ENCODE data around the gene GBX1. TPM values are rescaled to one million over a fixed set of nuclear protein-coding genes. Genes with fewer than 3 reads are reported as not detected.

Gene GBX1
- total RNA-seq, 2 donors from 2014 or later = not detected

DNA sequence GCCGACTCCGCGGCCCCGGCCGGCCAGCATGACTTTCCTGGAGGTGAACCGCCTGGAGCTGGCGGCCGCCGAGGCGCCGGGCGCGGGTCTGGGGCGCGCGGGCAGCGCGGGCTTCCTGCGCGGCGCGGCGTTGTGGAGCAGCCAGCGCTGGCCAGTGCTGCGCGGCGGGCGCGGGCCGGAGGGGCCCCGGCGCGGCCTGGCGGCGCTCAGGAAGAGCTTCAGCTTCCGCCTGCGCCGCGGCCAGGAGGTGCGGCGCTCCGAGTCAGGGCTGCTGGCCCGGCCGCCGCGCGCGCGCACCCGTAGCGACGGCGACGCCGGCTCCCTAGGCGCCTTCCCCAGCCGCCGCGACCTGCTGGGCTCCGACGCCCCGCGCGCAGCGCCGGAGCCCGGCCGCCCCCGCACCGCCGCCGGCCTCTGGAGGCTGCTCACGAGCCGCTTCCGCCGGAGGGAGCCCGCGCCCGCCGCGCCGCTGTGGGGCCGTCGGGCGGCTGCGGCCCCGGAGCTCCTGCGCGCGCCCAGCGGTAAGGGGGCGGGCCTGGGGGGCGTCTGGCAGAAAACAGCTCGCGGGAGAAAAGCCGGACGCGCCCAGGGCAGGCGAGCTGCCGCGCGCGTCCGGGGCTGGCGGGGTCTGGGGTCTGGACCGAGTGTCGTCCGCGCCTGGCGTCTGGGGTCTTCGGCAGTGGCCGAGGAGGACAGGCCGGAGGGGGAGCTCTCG, 52.2 kb downstream of the GBX1 start:
- peaks cover 24% of the 10 kb centered on the region for H3K36me3 ChIP-seq
- H3K4me1 ChIP-seq (ENCODE audit: control insufficient read depth in 1 of 2, low read depth in 2 of 2) = peaks cover 0 to 12% of the 10 kb centered on the region in 2 donors
- H3K27ac ChIP-seq = no peak overlapping the region
- DNase-seq (ENCODE audit: low spot score) (no peak), ATAC-seq (ENCODE audit: insufficient number of reproducible peaks, low FRiP score, low read depth) (no peak)
- H3K9me3 ChIP-seq = no peaks in the 10 kb centered on the region
- TF ChIP-seq, protein P1, sequence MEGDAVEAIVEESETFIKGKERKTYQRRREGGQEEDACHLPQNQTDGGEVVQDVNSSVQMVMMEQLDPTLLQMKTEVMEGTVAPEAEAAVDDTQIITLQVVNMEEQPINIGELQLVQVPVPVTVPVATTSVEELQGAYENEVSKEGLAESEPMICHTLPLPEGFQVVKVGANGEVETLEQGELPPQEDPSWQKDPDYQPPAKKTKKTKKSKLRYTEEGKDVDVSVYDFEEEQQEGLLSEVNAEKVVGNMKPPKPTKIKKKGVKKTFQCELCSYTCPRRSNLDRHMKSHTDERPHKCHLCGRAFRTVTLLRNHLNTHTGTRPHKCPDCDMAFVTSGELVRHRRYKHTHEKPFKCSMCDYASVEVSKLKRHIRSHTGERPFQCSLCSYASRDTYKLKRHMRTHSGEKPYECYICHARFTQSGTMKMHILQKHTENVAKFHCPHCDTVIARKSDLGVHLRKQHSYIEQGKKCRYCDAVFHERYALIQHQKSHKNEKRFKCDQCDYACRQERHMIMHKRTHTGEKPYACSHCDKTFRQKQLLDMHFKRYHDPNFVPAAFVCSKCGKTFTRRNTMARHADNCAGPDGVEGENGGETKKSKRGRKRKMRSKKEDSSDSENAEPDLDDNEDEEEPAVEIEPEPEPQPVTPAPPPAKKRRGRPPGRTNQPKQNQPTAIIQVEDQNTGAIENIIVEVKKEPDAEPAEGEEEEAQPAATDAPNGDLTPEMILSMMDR (IDR thresholded peaks at IDR 0.05) = no peak
- no peaks in the 10 kb centered on the region for H3K27me3 ChIP-seq (replicated peaks; ENCODE audit: insufficient read depth)
- no peak overlapping the region for H3K4me3 ChIP-seq

DNA sequence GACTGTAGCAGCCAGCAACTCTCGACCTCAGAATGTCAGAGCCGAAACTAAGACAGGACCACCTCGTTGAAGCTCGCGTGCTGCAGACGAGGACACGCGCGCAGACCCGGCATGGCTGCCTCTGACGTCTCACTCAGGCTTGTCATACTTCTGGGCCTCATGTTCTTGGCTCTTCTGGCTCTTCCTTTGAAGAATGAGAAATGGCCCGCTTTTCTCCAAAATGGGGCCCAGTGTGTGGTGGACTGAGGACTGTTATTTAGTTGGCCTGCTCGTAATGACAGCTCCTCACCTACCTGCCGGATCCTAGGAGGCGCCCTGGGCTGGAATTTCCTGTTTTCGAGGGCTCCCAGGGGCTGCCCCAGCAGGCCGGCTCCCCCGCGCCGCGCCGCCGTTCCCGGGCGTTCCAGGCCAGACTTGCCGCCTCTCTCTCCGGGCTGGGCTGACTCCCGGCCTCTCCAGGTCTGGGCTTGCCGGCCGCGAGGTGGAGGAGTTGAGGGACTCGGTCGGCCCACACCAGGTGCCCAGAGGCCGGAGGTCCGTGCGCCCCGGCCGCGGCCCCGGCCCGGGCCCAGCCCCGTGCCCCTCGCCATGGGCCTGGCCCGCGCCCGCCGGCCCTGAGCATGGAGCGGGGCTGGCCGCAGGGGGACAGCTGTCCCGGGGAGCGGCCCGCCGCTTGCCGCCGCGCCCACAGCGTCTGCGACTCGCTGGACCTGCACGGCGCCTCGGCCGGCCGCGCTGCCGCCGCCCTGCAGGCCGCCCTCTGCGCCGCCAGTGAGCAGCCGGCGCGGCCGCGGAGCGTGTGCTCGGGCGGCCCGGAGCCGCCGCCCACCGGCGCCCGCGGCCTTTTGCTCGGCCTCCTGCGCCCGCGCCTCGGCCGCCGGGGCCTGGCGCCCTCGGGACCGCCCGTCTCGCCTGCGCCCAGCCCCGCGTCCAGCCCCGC, 53.1 kb downstream of the GBX1 start:
- H3K36me3 ChIP-seq = peaks cover 16% of the 10 kb centered on the region
- H3K4me3 ChIP-seq = no peak overlapping the region
- TF ChIP-seq, protein P1 (IDR thresholded peaks at IDR 0.05) = no peak
- no peak overlapping the region for H3K27ac ChIP-seq
- H3K27me3 ChIP-seq (replicated peaks; ENCODE audit: insufficient read depth) = no peaks in the 10 kb centered on the region
- H3K4me1 ChIP-seq (ENCODE audit: control insufficient read depth in 1 of 2, low read depth in 2 of 2) = peaks cover 0 to 12% of the 10 kb centered on the region in 2 donors
- no peak for DNase-seq (ENCODE audit: low spot score)
- H3K9me3 ChIP-seq = no peaks in the 10 kb centered on the region
- ATAC-seq (ENCODE audit: insufficient number of reproducible peaks, low FRiP score, low read depth) = no peak

DNA sequence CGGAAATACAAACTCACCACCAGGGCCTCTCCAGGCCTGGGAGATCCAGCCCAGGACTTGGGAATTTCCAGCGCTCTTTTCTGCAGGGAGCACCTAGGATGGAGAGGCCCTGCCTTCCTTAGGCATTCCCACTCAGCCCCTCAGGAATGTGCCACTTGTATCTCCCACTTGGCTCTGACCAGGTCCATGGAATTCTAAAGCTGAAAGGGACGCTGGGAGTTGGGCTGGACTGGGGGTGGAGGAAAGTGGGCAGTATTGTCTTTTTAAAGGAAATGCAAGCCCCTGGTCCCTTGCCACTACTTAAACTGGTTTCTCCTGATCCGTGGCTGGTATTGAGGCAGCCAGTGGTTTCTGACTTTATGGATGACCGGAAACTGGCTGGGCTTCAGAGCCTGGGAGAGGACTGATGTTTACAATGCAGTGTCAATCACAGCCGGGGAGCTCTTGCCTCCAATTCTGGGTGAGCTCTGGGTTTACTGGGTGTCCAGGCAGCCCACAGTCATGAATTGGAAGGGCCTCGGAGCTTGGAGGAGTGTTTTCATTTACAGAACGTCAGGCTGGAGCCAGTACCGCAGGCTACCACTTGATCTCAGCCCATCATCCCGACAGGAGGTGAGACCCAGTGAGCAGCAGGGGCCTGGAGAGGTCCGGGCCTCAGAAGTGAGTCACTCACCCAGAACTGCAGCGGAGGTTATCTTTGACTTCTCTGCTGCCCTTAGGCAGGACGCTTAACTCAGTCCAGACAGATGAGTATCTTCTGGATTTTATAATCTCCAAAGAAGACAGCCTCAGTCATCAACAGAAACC, 53.9 kb downstream of the GBX1 start:
- H3K9me3 ChIP-seq = no peaks in the 10 kb centered on the region
- DNase-seq (ENCODE audit: low spot score) (no peak), ATAC-seq (ENCODE audit: insufficient number of reproducible peaks, low FRiP score, low read depth) (no peak)
- no peak overlapping the region for H3K27ac ChIP-seq
- H3K4me3 ChIP-seq = no peak overlapping the region
- H3K36me3 ChIP-seq = peaks cover 8% of the 10 kb centered on the region
- H3K4me1 ChIP-seq (ENCODE audit: control insufficient read depth in 1 of 2, low read depth in 2 of 2) = peaks cover 0 to 12% of the 10 kb centered on the region in 2 donors
- TF ChIP-seq, protein P1 (IDR thresholded peaks at IDR 0.05) = no peak
- H3K27me3 ChIP-seq (replicated peaks; ENCODE audit: insufficient read depth) = no peaks in the 10 kb centered on the region

DNA sequence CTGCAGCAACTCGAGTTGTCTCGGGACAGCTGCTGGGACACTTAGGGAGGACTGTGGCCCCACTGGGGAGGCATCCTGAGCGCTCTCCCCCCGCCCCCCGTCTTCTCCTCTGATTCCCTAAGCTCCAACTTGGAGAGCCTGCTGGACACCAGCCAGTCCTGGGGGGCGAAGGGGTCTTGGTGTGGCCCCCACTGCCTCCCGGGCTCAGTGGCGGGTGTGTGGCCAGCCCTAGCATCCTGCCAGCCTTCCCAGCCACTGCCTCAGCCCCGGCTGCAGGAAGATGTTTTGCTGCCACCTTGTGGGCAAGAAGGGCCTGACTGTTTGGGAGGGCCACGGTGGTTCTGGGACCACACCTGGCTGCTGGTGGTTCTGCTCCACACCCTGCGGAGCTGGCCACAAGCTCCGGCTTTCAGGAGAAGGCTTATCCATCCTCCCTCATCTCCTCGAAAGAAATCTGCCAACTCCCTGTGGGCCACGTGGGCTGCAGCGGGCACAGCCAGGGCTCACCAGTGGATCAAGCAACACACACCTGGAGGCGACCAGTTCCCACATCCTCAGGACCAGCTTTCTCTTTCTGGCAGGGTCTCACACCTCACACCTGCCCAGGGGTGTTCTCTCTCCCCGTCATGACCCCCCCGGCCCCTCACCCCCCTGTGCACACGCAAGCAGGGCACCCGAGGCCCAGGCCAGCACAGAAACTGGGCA, 56.4 kb downstream of the GBX1 start:
- Histone ChIP-seq H3K27ac (no peak overlapping the region), H3K9me3 (no peaks in the 10 kb centered on the region), H3K36me3 (no peaks in the 10 kb centered on the region), H3K4me1 (ENCODE audit: control insufficient read depth in 1 of 2, low read depth in 2 of 2) (peaks cover 0 to 12% of the 10 kb centered on the region in 2 donors), H3K4me3 (no peak overlapping the region), H3K27me3 (replicated peaks; ENCODE audit: insufficient read depth) (no peaks in the 10 kb centered on the region)
- DNase-seq (ENCODE audit: low spot score) = peak; percentile 29
- no peak for ATAC-seq (ENCODE audit: insufficient number of reproducible peaks, low FRiP score, low read depth)
- TF ChIP-seq, protein P1 (IDR thresholded peaks at IDR 0.05) = peak; percentile 91

Data from thoracic aorta (tissue), 2 donors.